Left ventricle myocardium inferior (tissue), 1 donor: ENCODE measurements around the gene HECA. TPM values are rescaled to one million over a fixed set of nuclear protein-coding genes. Genes with fewer than 3 reads are reported as not detected.

ENCODE experiments used
- DNase-seq: peaks from one replicate; pipeline ENCODE4 v3.0.0-alpha.2; 2020
- H3K27ac ChIP-seq: fragments of 200-600 bp; replicated peaks from 2 replicates; pipeline ENCODE4 v1.8.0; 2021
- H3K27me3 ChIP-seq: fragments of 200-600 bp; 2 replicates; pipeline ENCODE4 v1.8.0; 2021; ENCODE audit warnings: low read depth
- H3K36me3 ChIP-seq: fragments of 200-600 bp; 2 replicates; pipeline ENCODE4 v1.8.0; 2021
- H3K4me1 ChIP-seq: fragments of 200-600 bp; 2 replicates; pipeline ENCODE4 v1.8.0; 2021
- H3K4me3 ChIP-seq: fragments of 200-600 bp; 2 replicates; pipeline ENCODE4 v1.8.0; 2021; ENCODE audit warnings: mild to moderate bottlenecking, moderate library complexity
- H3K9me3 ChIP-seq: fragments of 200-600 bp; replicated peaks from 2 replicates; pipeline ENCODE4 v1.8.0; 2021
- CTCF ChIP-seq: fragments of 200-600 bp; IDR thresholded peaks from 2 replicates; pipeline ENCODE4 v1.8.0; 2021; ENCODE audit warnings: antibody characterized with exemption, mild to moderate bottlenecking, borderline replicate concordance
- intact Hi-C: fragments of 100-400 bp; cut with micrococcal nuclease; formaldehyde crosslinking; loops from one replicate; pipeline ENCODE4 v1.11.0; 2022
- total RNA-seq: library from RNA; stranded (reverse); fragmentation: NEBNext Ultra II Directional; extraction: Animal tissue kit (Norgen Biotek cat#: 25700); gene quantifications from one replicate; pipeline ENCODE4 v1.2.1, GENCODE V29; 2021
- donor health status: DM: no; HTN: yes; CAD: no; lungs with severe emphysema.

The HECA gene
- total RNA-seq, 1 donor from 2014 or later: 46.0 TPM

- Histone ChIP-seq H3K4me3 (no peak overlapping the region), H3K9me3 (no peaks in the 10 kb centered on the region), H3K27ac (no peak overlapping the region), H3K36me3 (peaks cover 8% of the 10 kb centered on the region), H3K4me1 (peaks cover 92% of the 10 kb centered on the region), H3K27me3 (no peaks in the 10 kb centered on the region)
- TF ChIP-seq CTCF: no peak
- intact Hi-C loops: no loop called here
- DNase-seq: no peak
Measured at GRCh38 chr6:139161817-139162284, 27.0 kb downstream of the HECA start.

- Histone ChIP-seq H3K27me3 (no peaks in the 10 kb centered on the region), H3K4me3 (no peak overlapping the region), H3K36me3 (peaks cover 24% of the 10 kb centered on the region), H3K4me1 (peaks cover 77% of the 10 kb centered on the region), H3K27ac (no peak overlapping the region), H3K9me3 (no peaks in the 10 kb centered on the region)
- DNase-seq: no peak
- intact Hi-C loops: no loop called here
- TF ChIP-seq CTCF: no peak
Measured at GRCh38 chr6:139164001-139164400, 29.1 kb downstream of the HECA start.

GRCh38 chr6:139165324-139165723 is 30.4 kb downstream of the HECA start:
- TF ChIP-seq CTCF: no peak
- DNase-seq: no peak
- Histone ChIP-seq H3K36me3 (peaks cover 24% of the 10 kb centered on the region), H3K27me3 (no peaks in the 10 kb centered on the region), H3K4me1 (peaks cover 70% of the 10 kb centered on the region), H3K9me3 (no peaks in the 10 kb centered on the region), H3K4me3 (no peak overlapping the region), H3K27ac (no peak overlapping the region)
- intact Hi-C loops: no loop called here

- Histone ChIP-seq H3K27ac (no peak overlapping the region), H3K9me3 (no peaks in the 10 kb centered on the region), H3K36me3 (peaks cover 24% of the 10 kb centered on the region), H3K4me1 (peaks cover 59% of the 10 kb centered on the region), H3K4me3 (no peak overlapping the region), H3K27me3 (no peaks in the 10 kb centered on the region)
- DNase-seq: no peak
- intact Hi-C loops: no loop called here
- TF ChIP-seq CTCF: no peak
Measured at GRCh38 chr6:139166238-139166955, 31.5 kb downstream of the HECA start.

GRCh38 chr6:139166956-139167313 is 32.1 kb downstream of the HECA start:
- no peak for DNase-seq
- Histone ChIP-seq H3K27me3 (no peaks in the 10 kb centered on the region), H3K36me3 (peaks cover 24% of the 10 kb centered on the region), H3K4me1 (peaks cover 54% of the 10 kb centered on the region), H3K9me3 (no peaks in the 10 kb centered on the region), H3K27ac (no peak overlapping the region), H3K4me3 (no peak overlapping the region)
- TF ChIP-seq CTCF: no peak
- intact Hi-C loops: no loop called here
